Stomach (tissue), 4 donors: ENCODE data around the gene ENO2.
A peak's percentile ranks its signal among the peaks of the same experiment; 100 is the strongest.

Experiments used
- CTCF ChIP-seq, 7 experiments: fragments of 450-650 bp in 4 of 7; fragments of 200-600 bp in 3 of 7; sonication (generic) in 3 of 7; IDR thresholded peaks; one replicate each; pipeline ENCODE4 v1.5.1; 2016 to 2019; ENCODE audit warnings: antibody characterized with exemption in 7 of 7, control low read depth in 2 of 7, mild to moderate bottlenecking in 1 of 7
- POLR2A ChIP-seq, 4 donors: fragments of 450-650 bp; IDR thresholded peaks; one replicate each; pipeline ENCODE4 v1.6.1; 2016; ENCODE audit warnings: antibody characterized with exemption in 4 of 4, control low read depth in 2 of 4, mild to moderate bottlenecking in 1 of 4, moderate library complexity in 1 of 4
- POLR2AphosphoS5 ChIP-seq, 3 donors: sonication (generic); formaldehyde crosslinking; IDR thresholded peaks; one replicate each; pipeline ENCODE4 v1.6.1; 2016; ENCODE audit warnings: antibody characterized with exemption in 3 of 3

GRCh38 chr12:6943389-6943721 lies 29.0 kb downstream of the ENO2 start:
- TF ChIP-seq CTCF (IDR thresholded peaks at IDR 0.05) (no peak), POLR2A (IDR thresholded peaks at IDR 0.05) (no peak), POLR2AphosphoS5 (IDR thresholded peaks at IDR 0.05) (peak in 1 of 3 donors; percentile 27)
